ENCODE data around the gene GNAS.
"Not testable (repeated sequence)": the region's sequence is repeated elsewhere in the genome, so short reads cannot be mapped to it uniquely, and the experiment has no call there.

Gene GNAS

GRCh38 chr20:58852543-58853271, at the start of gene GNAS:
TSS of gene GNAS (plus strand) at chr20:58852716.
- no peak for DNase-seq (ENCODE audit: low spot score)

GRCh38 chr20:58803533-58803932, 49.0 kb upstream of the GNAS start:
- DNase-seq (ENCODE audit: low spot score) = no peak

- DNase-seq (ENCODE audit: low spot score) = no peak
Measured at GRCh38 chr20:58807801-58808200, 44.7 kb upstream of the GNAS start.

GRCh38 chr20:58808271-58809046, 44.1 kb upstream of the GNAS start:
- no peak for DNase-seq (ENCODE audit: low spot score)

- DNase-seq (ENCODE audit: low spot score) = no peak
Measured at GRCh38 chr20:58810116-58810878, 42.2 kb upstream of the GNAS start.

- no peak for DNase-seq (ENCODE audit: low spot score)
Measured at GRCh38 chr20:58810879-58811250, 41.7 kb upstream of the GNAS start.

GRCh38 chr20:58811334-58811733, 41.2 kb upstream of the GNAS start:
- no peak for DNase-seq (ENCODE audit: low spot score)

GRCh38 chr20:58813369-58813768, 39.1 kb upstream of the GNAS start:
- DNase-seq (ENCODE audit: low spot score) = no peak

- no peak for DNase-seq (ENCODE audit: low spot score)
Measured at GRCh38 chr20:58815448-58815847, 37.1 kb upstream of the GNAS start.

- DNase-seq (ENCODE audit: low spot score) = no peak
Measured at GRCh38 chr20:58816051-58816450, 36.5 kb upstream of the GNAS start.

GRCh38 chr20:58816957-58817651, 35.4 kb upstream of the GNAS start:
- no peak for DNase-seq (ENCODE audit: low spot score)

GRCh38 chr20:58817748-58818147, 34.8 kb upstream of the GNAS start:
- no peak for DNase-seq (ENCODE audit: low spot score)

- DNase-seq (ENCODE audit: low spot score) = no peak
Measured at GRCh38 chr20:58818586-58819285, 33.8 kb upstream of the GNAS start.

- no peak for DNase-seq (ENCODE audit: low spot score)
Measured at GRCh38 chr20:58819921-58820320, 32.6 kb upstream of the GNAS start.

GRCh38 chr20:58820515-58820914, 32.0 kb upstream of the GNAS start:
- not testable (repeated sequence) for DNase-seq (ENCODE audit: low spot score)

GRCh38 chr20:58822149-58822548, 30.4 kb upstream of the GNAS start:
- DNase-seq (ENCODE audit: low spot score) = no peak

- DNase-seq (ENCODE audit: low spot score) = no peak
Measured at GRCh38 chr20:58822748-58823730, 29.5 kb upstream of the GNAS start.

GRCh38 chr20:58824843-58825242, 27.7 kb upstream of the GNAS start:
- no peak for DNase-seq (ENCODE audit: low spot score)

- no peak for DNase-seq (ENCODE audit: low spot score)
Measured at GRCh38 chr20:58825450-58825849, 27.1 kb upstream of the GNAS start.

- DNase-seq (ENCODE audit: low spot score) = no peak
Measured at GRCh38 chr20:58826271-58826670, 26.2 kb upstream of the GNAS start.
